H1 (cell line): ENCODE measurements around the gene LIPC. TPM values are rescaled to one million over a fixed set of nuclear protein-coding genes. Genes with fewer than 3 reads are reported as not detected.

Source experiments
- CTBP2 ChIP-seq: IDR thresholded peaks from 2 replicates; pipeline ENCODE4 v1.7.0; 2011; ENCODE audit warnings: borderline replicate concordance, mild to moderate bottlenecking, moderate library complexity, mixed read lengths, low read length; ENCODE audit not compliant: insufficient read depth, insufficient read length
- polyA plus RNA-seq, 7 experiments: library from polyadenylated mRNA; depleted of rRNA in 3 of 7; stranded (reverse) in 5 of 7; unstranded in 2 of 7; fragments of >200 nt in 5 of 7; fragments of 200-250 nt in 2 of 7; gene quantifications; 1 replicate in 5 of 7; 2 replicates in 1 of 7; 4 replicates in 1 of 7; pipeline versions ENCODE4 v1.2.1 to v1.2.3, GENCODE V29; 2011 to 2013; ENCODE audit warnings: missing spikeins in 2 of 7, mixed read lengths in 2 of 7
- total RNA-seq: library from RNA; stranded (reverse); fragmentation: NEBNext Ultra II Directional; extraction: Animal tissue kit (Norgen Biotek cat#: 25700); gene quantifications from 2 replicates; pipeline ENCODE4 v1.2.1, GENCODE V29; 2021

LIPC gene
- total and polyA plus RNA-seq, 2 of the 8 experiments (the other 6 are each of a cell fraction or from before 2014, with no cell fraction given): not detected

DNA sequence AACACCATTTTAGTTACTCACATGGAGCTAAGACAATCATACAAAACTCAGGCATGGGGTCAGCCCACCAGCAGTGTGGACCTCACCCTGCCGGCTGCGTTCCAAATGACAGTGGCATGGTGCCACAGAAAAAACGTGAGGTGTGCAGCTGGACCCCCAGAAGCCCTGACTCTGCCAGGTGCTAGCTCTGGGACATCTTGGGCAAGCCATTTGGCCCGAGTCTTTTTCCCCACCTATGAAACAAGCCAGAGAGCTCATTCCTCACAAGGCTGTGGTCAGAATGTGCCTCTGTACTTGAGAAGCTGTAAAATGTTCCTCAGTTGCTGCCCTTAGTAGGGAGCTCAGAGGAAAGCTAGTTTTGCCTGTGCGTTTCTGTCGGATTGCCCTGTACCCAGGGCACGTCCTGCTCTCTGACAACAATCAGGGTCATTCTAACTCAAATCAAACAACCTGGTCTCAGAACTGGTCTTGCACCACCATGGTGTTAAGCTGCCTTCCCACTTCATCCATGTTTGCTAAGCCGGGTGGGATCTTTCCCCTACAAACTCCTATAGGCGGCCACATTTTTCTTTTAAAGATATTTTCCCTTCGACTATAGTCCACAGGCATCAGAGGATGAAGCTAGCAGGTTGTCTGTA is 44.9 kb downstream of the LIPC start (continued):
- no peak for TF ChIP-seq CTBP2
